Superior temporal gyrus (tissue), 1 donor: ENCODE data around the gene FAM240A.
A peak's percentile ranks its signal among the peaks of the same experiment; 100 is the strongest.
"Not testable (repeated sequence)": the region's sequence is repeated elsewhere in the genome, so short reads cannot be mapped to it uniquely, and the experiment has no call there.

Source experiments
- DNase-seq: peaks from one replicate; pipeline ENCODE4 v3.0.0-alpha.2; 2016; ENCODE audit errors: extremely low spot score

Gene FAM240A

DNA sequence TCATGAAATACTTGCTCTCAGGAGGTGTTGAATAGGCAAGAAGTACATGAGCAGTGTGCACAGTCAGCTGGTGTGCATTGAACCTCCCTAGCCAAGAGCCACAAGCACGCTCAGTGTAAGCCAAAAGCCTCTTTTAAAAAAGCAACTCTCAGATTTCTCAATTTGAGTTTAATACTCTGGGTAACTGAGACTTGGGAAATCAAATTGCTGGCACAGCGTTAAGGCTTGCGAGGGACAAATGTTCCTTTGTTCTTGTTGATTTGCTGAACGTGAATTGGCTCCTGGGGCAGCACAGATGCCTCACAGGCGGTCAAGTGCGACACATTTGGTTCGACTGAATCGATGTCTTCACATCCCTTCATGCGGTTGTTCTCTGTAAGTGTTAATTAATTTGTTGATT is at the start of gene FAM240A:
FAM240A (plus strand) TSS at position 202 of the 400 bp plus-strand sequence; CDS start at position 361, 159 bp downstream.
- DNase-seq, result peak; percentile 59

GRCh38 chr3:46564190-46565021 is 47.9 kb upstream of the FAM240A start:
- DNase-seq, result no peak

- DNase-seq, result no peak
Observed at GRCh38 chr3:46565077-46565476, 47.2 kb upstream of the FAM240A start.

- no peak for DNase-seq
Observed at GRCh38 chr3:46565607-46566039, 46.7 kb upstream of the FAM240A start.

DNA sequence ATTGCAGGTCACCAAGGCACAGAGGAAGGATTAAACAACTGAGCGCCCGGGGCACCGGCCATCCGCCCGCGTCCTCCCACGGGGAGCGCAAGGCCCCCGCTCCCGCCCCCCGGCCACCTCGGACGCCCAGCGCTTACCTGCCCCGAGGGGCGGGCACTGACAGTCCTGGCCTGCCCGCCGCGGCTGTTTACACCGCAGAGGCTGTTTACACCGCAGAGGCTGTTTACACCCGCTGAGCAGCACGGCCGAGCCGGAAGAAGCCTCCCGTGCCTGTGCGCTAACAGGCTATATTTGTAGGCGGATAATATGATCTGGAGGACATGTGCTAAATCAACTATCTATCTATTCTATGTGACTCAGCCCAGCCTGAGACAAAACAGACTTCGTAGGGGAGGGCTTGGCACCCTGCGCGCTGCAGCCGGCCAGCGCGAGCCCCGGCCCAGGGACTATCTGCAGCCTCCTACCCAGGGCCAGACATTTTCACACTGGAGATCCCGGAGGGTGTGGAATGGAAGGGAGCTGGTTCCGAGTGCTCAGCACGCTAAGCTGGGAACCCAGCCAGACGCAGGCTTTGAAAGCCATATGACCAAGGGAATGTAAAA is 46.2 kb upstream of the FAM240A start, which contains the start of gene LRRC2:
LRRC2 (minus strand) TSS at position 263 of the 602 bp plus-strand sequence. CDS start 14,711 bp downstream, outside the sequence.
- DNase-seq, result peak; percentile 42

DNA sequence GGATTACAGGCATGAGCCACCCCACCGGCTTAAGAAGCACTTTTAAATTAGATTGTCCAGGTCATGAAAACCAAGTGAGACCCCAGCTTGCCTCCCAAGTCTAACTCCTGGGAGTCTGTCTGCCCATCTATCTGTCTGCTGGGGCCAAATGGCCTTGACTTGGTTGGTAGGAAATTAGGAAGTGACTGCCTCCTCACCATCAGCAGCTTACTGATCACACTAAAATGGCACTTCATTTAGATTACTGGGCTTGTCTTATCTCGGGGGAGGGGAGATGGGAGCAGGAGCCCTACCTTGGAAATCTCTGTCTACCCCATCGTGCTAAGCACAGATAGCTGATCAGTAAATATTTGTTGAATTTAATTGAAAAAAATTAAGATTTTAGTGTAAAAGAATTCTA is 40.6 kb upstream of the FAM240A start:
- no peak for DNase-seq

DNA sequence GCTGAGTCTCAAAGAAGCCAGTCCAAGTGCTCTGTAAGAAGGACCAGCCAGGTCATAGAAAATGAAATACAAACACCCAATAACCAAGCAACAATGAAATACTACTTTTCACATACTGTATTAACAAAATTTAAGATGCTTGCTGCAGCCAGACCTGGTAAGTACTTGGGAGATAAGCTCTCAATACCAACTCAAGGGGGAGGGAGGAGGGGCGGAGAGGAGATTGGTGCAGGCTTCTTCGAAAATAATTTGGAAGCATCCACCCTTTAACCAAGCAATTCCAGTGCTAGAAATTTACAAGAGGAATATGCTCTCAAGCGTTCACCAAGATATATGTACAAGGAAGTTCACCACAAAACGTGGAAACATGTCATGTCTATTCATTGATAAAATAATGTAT is 38.6 kb upstream of the FAM240A start:
- no peak for DNase-seq

DNA sequence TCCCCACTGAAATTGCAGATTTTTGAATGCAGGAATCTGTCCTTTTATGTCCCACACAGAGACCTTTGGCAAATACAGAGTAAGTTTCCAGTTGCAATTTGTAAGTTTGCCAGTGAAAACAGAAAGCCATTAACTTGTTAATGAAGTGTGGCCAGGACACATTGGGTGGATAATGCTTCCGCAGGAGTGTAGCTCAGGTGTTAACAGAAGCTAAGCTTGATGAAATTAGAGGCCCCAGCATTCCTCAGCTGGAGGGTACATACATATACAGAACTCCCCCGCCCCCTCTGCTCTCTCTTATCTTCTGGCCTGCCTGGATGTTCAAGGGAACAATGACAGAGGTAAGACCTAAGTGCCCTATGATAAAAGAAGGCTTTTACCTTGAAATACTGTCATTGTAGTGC is 38.1 kb upstream of the FAM240A start:
- DNase-seq, result no peak

DNA sequence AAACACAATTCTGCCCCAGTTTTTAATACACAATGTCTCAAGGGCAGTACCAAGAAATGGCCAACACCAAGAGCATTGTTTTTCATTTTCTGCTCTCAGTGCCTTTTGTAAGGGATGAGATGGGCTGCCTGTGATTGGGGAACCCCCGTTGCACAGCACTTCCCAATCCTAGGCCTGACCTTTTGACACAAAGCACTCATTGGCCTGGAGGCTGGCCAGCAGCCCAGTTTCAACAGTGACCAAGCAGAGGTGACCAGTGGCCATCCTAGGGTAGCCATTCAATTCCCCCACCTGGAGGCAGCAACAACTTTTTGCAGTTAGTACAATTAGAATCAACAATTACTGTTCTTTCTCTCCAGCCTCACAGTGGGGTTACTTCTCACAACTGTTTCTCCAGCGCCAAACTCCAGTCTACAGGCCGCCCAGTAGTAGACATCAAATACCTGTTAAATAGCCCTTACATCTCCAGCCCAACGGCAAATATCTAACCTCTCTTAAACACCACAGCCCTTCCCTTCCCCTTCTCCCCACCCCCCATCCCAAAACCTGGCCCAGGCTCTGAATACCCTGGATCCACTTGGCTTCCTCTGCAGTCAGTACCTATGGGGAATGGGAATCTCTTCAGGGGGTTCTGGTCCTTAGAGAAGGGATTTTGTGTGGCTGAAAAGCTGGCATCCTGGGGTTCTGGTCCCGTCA is 37.3 kb upstream of the FAM240A start:
- DNase-seq, result no peak

DNA sequence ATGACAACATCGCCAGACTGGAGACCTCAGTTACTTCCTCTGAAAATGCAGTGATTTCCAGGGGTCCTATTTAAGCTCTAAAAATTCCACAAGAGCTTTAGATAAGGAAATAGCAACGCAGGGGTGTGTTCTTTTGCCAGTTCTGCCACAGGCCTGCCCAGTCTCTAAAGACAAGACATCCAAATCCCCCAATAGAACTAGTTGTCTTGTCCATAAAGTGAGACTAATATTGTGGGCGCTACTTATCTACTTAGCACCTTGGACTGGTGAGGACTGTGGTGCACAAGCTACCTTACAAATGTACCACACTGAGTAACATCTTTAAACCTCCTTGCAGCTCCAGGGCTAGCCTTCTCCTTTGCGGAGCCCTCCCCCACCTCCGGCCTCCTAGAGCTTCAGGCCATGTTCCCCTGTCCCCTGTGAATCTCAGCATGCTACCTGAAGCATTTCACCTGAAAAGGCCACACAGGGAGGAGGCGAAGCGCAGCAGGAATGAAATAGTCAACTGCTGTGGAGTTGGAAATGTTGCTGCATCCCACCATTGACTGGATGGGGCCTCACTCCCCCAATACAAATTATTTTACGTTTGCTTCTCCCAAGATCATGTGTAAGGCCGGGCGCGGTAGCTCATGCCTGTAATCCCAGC is 36.6 kb upstream of the FAM240A start:
- no peak for DNase-seq

DNA sequence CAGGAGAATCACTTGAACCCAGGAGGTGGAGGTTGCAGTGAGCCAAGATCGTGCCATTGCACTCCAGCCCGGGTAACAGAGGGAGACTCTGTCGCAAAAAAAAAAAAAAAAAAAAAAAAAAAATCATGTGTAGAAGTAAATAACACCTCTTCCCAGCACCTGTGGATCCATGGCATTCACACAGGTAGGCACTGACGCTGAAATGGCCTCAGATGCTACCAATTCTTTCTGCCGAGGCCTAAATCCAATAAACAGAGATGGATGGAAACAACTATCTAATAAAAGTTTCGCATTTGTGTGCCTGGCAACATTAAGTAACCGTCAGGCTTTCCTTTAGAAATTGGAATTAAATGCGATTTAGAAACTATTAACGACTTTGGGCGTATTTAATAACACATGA is 35.9 kb upstream of the FAM240A start:
- no peak for DNase-seq

- DNase-seq, result no peak
Observed at GRCh38 chr3:46576879-46577278, 35.4 kb upstream of the FAM240A start.

DNA sequence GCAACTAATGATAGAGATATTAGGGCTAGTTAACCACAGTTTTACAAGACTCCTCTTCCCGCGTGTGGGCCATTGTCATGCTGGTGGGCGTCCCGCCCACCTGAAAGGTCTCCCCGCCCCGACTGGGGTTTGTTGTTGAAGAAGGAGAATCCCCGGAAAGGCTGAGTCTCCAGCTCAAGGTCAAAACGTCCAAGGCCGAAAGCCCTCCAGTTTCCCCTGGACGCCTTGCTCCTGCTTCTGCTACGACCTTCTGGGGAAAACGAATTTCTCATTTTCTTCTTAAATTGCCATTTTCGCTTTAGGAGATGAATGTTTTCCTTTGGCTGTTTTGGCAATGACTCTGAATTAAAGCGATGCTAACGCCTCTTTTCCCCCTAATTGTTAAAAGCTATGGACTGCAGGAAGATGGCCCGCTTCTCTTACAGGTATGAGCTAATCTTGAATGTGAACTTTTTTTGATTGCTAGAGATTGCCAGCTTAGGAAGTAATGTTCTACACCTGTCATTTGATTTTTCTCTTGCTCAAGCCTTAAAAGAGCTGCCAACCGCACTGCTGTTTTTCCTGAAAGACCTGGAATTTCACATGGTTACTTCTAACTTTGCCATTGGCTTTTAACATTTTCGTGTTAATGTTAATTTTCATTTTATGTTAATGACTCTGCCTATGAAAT is 34.6 kb upstream of the FAM240A start:
- DNase-seq, result not testable (repeated sequence)

- no peak for DNase-seq
Observed at GRCh38 chr3:46578973-46579755, 33.2 kb upstream of the FAM240A start.

GRCh38 chr3:46579756-46580286 is 32.5 kb upstream of the FAM240A start:
- DNase-seq, result no peak

DNA sequence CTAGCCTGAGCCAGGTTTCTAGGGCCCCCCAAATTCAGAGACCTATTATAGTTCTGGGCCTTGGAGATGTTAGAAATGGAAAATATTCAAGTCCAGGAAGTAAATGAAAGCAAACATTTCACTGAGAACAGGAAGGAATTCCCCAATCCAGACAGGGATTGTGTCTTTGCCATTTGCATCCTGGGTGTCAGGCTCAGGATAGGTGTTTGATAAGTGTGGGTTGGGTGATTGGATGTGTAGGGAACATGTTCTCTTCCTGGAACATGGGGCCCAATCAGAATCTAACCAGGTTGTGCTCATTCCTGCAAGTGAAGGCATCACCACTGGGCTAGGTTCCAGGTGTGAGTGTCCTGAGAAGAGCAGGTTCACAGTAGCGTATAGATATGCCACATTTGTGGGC is 31.6 kb upstream of the FAM240A start:
- DNase-seq, result no peak

GRCh38 chr3:46584598-46585467 is 27.5 kb upstream of the FAM240A start:
- no peak for DNase-seq

- DNase-seq, result no peak
Observed at GRCh38 chr3:46585799-46586693, 26.3 kb upstream of the FAM240A start.
